IPS DF 19.7 (cell line): Measurements from ENCODE around the gene ZNF232.
"Not testable (repeated sequence)": the region's sequence is repeated elsewhere in the genome, so short reads cannot be mapped to it uniquely, and the experiment has no call there.

Experiments used
- DNase-seq: peaks from one replicate; pipeline ENCODE4 v3.0.0-alpha.2; 2013; ENCODE audit warnings: low read depth, low spot score

Gene ZNF232

DNA sequence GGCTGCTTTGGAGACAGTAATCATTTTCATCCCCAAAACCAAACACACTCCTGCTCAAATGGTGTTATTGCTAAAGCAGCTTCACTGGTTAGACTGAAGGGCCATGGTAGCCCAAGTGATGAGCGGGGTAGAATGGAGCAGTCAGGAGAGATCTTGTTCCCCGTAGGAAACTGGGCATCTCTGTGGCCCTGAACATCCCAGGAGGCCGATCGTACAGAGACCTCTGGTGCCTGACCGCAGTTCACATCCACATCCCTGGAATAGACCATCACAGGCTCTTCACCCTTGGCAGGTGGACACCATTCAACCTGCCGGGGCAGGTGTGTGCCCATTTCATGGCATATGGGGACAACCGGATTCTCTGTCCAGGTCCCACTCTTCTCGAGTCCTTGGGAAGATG, 18.1 kb upstream of the ZNF232 start:
- DNase-seq = not testable (repeated sequence)

DNA sequence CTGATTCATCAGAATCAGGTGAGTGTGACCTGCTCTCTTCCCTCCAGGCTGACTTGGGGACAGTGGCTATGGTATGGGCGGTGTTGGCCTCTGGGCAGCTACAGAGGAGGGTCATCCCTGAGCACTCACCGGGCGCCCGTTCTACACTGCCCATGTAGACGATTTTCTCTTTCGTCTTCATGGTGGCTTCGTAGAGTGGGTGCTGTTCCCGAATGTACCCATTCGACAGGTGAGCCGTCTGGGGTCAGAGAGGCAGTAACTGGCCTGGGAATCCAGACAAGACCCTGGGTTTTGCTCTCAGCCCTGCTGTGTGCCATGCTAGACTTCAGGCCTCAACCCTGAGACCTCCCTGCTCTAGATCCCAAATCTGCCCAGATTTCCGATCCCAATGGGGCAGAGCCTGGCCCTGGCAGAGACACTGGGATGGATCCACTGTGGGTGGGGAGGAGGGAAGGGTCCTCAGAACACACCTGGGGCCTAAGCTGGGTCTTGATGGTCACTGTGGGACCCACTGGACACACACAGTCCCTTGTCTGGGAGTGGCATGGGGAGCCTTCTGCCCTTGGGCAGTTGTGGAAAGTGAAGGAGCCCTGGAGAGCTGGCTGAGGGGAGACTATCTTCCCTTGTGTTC, 17.3 kb upstream of the ZNF232 start:
- DNase-seq = no peak

DNA sequence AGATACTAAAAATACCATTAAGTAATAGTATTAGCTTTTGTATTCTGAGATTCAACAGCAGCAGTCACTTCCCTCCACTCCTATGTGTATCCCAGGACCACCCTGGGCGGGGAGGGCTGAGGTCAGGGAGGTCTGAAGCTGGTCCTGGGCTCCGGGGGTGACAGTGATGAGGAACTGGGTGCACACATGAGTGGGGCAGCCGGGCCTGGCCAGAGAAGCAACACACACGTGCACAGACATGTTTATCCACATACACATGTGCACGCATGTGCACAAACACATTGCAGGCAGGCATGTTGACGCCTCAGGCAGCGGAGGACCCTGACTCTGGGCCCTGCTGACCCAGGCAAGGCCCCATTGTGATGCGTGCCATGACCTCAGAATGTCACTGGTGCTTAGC, 16.7 kb upstream of the ZNF232 start:
- not testable (repeated sequence) for DNase-seq

DNA sequence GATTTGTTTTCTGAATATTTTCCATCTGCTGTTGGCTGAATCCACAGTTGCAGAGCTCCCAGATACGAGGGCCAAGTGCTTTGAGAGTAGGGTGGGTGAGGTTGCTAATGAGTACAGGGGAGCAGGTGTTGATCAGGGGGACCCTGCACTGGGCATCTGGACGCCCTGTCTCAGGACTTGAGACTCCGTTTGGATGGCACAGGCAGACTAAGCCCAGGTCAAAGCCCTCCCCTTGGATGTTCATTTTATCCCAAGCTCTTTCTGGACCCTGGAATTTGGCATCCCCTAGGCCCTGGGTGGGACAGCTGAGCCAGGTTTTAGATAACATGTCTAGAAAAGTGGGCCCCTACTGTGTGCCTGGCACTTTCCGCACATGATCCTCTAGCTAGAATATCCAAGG, 16.2 kb upstream of the ZNF232 start:
- no peak for DNase-seq

DNA sequence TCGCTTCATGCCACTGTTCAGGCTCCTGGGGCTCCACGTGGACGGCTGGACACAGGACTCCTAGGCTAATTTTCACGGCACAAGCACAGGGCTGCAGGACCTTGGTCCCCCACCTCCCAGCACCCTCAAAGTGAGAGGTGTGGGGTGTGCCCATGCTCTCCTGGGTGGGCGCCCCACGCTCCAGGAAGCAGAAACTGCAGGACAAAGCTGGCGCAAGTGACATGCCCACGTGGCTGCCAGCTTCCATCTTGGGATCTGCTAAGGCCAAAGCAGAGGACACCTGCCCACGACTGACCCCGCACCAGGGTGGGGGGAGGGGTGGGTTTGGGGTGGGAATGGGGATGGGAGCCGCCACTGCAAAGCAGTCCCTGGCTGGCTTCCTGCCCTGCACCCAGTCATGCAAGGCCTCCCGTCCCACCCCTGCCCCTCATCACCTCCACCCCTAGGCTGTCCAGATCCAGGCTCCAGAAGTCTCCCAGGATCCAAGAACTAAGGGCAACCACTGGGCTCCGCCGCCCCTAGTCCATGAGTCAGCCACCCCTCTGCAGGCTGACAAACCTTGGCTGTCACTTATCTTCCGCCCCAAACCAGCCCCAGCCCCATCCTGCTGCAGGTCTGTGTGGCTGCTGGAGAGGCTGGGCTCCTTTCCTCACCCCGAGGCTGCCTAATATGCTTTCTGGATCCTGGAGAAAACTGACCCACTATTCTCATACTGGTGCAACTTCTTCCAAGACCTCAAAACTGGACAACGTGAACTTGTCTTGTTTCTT, 15.2 kb upstream of the ZNF232 start:
- no peak for DNase-seq

DNA sequence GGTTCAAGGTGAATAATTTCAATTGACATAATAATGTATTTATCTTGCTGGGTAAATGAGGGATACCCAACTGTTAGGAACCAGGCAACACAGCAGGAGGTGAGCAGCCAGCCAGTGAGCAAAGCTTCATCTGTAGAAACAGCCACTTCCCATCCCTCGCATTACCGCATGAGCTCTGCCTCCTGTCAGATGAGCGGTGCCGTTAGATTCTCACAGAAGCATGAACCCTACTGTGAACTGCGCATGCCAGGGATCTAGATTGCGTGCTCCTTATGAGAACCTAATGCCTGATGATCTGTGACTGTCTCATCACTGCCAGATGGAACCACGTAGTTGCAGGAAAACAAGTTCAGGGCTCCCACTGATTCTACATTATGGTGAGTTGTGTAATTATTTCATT, 13.2 kb upstream of the ZNF232 start:
- not testable (repeated sequence) for DNase-seq

DNA sequence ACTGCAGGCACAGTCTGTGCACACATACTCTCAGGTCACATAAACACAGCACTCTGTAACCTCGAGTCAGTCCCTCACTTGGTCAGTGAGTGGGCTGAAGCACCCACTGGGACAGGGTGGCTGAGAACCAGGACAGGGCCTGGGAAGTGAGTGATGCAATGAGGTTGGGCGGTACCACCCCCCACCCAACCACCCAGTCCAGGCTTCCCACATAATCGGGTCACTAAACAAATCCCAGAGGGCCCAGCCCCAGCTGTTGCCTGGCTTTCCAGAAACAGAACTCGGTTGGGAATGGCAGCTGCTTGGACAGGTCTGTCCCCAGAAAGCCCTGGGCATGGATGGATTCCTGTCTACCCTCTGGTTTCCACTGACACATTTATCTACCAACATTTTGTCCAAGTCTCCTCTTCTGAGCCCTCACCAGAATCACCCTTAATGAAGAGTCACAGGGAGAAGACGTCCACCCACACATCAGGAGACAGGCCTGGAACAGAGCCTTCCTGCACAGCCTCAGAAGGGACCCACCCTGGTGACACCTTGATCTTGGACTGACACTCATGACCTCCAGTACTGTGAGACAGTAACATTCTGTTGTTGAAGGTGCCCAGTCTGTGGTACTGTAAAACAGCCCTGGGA, 12.6 kb upstream of the ZNF232 start:
- not testable (repeated sequence) for DNase-seq

DNA sequence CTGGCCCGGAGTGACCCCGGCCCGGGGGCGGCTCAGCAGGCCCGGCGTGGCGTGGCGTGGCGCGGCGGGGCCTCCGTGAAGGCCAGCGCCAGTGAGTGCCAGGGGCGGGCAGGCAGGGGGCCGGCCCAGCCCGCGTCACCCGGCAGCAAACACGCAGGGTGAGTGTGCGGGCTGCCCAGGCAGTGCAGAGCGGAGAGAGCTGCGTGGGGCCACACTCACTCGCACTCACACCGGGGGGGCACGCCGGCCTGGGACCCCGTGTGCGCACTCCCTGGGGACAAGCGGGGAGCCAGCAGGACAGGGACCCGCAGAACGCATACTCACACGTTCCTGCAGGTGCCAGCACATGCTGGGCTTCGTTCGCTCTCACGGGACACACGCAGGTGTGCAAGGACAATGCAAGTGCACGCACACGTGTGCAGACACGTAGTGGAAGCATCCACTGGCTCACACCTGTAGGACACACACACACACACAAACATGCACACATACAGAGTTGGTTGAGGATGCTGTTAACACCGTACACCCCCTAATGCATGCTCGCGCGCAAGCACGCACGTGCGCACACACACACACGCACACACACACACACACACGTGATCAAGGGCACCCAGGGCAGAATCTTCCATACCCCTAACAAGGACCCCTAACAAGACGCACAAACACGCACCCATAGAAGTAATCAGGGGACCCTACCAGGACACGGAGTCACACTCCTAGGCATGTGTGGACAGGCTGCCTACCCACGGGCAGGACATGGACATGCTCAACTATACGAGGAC, 11.9 kb upstream of the ZNF232 start:
- DNase-seq = no peak

DNA sequence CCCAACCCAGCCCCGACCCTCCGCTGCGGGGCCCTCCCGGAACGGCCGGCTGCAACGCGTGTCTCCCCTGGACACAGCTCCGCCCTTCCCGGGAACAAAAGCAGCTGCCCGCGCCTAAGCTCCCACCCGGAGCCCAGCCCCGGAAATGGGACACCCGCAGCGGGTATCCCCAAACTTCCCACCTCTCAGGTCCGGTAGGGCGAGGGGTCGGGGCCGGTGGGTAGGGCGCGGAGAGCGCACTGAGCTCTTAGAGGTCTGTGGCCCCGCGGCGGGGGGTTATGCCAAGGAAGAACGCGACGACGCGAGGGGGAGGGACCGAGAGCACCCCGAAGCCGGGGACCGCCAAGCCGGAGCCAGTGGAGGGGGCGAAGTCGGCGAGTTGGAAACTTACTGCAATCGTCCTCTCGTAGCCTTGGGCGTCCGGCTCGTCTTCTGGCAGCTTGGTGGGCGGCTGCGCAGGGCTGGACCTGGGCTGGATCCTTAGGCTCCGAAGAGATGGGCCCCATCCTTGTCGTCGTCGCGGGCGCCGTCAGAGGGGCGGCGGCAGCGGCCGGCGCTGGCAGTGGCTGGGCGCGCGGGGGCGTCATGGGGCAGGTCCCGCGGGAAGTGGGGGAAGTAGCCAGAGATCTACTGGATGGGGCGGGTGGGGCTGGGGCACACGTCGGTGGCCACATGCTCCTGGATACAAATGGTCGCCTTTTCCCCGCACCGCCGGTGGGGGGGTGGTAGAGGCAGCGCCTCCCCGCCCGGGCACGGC, 11.1 kb upstream of the ZNF232 start:
- DNase-seq = no peak

DNA sequence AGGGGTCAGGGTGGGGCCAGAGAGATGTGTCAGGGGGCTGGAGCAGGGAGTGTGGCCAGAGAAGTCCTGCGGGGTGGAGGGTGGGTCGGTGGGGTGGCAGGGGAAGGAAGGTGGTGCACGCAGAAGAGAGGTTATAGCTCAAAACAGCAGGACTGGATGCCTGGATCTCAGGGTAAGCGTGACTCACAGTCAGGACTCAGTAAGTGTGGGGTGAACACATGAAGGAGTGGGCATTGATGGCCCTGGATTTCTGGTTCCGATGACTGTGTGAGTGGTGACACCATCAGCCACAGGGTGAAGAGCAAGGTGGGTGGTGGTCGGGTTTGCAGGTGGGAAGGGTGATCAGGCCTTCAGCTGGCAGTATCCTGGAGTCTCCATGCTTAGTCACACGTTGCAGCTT, 10.4 kb upstream of the ZNF232 start:
- DNase-seq = not testable (repeated sequence)

DNA sequence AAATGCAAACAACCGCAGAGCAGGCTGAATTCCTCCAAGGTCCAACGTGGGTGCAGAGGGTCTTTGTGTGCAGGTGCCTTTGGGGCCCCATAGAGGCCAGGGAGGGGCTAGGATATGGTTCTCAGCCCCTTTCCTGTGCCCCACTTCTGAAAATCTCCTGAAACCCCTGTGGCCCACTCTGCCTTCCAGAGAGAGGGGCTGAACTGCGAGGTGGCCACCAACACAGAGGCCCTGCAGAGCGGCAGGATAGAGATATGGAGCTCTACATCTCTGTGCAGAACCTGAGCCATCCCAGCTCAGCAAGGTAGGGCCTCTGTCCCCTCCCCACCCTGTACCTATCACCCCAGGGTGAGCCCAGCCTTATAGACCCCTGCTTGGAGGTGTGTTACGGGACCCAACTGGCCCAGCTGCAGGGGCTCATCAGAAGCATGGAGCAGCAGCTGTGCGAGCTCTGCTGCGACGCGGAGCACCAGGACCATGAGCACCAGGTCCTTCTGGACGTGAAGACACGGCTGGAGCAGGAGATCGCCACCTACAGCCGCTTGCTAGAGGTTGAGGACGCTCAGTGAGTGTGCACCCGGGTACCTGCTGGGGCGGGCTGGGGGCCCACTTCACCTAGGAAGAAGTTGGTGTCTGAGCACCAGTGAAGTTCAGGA, 9.6 kb upstream of the ZNF232 start:
- no peak for DNase-seq

DNA sequence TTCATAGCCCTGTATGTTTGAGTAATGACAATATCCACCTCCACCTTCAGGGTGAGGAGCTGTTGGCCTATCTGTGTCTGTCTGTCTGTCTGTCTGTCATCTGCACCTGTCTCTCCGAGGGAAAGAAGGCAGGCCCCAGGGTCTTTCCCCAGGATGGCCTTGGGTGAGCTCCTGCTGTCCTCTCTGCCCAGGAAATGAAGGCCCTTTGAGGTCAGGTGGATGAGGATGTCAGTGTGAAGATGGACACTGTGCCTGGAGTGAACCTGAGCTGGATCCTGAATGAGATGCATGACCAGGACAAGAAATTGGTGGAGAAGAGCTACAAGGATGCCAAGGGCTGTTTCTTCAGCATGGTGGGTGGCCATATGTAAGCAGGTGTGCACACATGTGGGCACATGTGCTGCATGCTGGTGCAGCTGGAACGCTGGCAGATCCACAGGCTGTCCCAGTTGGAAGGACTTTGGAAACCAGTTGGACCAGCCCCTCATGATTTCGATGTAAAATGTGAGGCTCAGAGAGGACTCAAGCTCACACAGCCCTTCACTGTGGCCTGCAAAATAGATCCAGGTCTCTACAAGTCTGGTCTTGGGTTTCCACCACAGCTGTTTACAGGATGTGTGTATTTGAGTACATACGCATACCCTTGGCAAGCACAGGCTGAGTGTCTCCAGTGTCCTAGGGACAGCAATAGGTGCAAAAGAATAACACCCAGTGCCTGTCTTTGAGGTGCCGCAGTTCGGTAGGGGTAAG, 8.9 kb upstream of the ZNF232 start:
- not testable (repeated sequence) for DNase-seq

DNA sequence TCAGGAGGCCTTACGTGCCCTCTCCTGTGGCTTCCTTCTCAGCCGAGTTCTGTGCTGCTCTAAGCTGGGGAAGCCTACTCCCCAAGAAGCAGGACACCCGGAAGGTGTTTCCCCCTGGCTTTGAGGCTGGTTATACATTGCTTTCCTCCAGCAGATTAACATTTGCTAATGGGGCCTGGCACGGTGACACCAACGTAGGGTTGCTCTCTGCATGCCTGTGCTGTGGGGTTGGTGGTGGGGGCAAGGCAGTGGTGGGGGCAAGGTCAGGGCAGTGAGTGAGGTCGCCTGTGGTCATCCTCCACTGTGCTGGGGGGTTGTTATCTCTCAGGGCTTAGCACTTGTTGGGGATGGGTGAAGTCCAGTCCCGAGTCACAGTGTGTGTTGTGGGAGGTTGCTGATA, 8.4 kb upstream of the ZNF232 start:
- no peak for DNase-seq

DNA sequence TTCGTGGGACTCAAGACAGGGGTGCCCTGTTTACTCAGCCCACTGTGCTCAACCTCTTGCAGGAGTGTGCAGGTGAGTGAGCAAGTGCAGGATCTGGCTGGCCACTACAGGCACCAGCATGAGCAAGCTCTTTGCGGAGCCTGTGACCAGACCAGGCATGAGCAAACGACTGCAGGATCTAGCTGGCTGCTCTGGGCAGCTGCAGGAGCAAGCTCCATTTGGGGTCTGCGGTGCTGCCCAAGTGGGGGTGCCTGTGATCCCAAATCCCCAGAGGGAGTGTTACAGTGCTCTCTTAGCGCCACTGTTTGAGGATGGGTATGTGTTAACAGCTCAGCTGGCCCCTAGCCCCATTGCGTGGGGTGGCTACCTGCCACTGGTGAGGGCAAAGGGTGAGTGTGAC, 6.5 kb upstream of the ZNF232 start:
- DNase-seq = no peak

DNA sequence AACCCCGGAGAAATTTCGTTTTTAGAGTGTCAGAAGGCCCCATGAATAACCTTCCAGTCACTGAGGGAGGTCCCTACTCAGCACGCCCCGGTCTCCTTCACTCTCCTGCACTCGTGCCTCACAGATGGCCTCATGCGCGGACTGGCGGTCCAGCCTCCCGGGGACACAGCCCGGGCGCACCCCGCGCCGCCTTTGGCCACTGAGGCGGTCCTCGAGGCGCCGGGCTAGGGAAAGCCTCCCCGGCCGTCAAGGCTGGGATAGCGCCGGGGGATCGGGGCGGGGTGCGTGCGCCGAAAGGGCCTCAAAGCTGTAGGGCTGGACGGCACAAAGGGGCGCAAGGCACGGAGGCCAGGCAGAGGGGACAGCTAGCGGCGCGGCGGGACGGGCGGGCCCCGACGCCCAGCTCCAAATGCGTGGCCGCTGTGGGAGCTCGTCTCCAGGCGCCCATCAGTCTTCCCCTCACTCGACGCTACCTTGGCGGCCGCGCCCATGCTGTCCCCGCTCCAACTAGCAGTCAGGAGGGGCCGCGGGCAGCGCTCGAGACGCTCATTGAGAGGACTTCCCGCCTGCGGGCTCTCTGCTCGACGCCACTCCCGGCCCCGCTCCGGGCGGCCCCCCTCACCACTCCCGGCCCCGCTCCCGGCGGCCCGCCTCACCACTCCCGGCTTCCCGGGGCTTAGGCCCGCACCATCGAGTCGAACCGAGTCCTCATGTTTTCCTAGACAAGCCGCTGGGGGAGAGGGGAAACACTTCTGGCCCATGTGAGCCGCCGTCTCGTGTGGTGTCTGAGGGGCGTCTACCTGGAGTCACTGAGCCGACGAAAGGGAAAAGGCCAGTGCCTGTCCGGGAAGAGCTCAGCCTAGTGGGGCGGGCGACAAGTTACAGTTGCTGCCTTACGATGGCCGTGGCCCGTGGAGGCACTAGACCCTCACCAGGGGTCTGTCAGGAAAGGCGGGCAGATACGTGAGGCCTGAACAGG, 4.3 kb upstream of the ZNF232 start, which contains the start of gene USP6:
USP6 (plus strand) TSS at position 360 of the 979 bp plus-strand sequence. CDS start 14,336 bp downstream, outside the sequence.
- DNase-seq = no peak

DNA sequence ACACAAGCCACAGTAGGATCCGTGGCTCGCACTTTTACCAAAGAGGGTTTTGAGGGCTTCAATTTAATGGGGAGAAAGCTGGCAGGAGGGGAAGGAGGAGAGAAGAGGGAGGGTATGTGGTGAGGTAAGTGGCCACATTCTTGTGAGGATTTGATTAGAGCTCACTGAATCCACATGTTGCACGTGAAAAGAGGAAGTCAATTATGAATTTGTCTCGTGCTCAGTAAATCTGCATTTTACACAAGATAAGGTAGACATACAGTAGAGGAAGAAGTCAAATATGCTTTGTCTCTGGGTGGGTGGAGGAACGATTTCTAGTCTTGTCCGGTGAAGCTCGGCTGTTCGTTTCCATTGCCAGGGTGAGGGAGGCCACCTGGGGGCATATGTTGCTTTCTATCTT, 862 bp downstream of the ZNF232 start:
- DNase-seq = no peak

DNA sequence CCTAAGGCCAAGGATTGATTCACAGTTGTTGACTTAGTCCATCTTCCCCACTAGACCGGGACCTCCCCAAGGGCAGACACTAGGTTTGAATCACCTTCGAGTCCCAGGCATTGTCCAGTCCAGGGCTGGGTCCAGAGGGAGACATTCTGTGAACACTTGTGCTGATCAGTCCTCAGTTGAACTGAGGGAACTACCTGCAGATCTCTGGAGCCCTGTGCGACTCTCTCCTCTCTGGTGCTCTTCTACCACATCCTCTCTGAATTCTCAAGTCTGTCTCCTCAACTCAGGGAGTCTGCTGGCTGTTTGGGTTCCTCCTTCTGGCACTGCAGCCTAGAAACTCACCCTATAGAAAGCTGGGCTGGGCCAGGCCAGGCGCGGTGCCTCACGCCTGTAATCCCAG, 10.8 kb downstream of the ZNF232 start:
- no peak for DNase-seq

DNA sequence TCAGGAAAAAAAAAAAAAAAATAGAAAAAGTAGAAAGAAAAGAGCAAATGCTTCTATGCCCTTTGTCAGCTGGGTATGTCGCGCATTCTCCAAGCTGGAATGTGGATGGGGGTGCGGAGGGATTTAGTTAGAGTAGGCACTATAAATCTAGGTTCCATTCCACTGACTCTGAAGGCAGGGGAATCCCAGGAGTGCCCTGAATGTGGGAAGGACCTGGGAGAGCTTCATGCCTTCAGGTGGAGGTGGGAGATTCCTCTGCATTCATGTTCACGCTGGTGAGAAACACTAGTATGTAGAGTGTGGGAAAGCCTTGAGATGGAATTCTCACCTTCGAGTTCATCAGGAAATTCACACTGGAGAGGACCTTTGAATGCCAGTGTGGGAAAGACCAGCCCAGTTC, 12.4 kb downstream of the ZNF232 start:
- DNase-seq = no peak
